ENCODE measurements around the gene GSK3B. TPM values are rescaled to one million over a fixed set of nuclear protein-coding genes. Genes with fewer than 3 reads are reported as not detected.

GSK3B gene
- total RNA-seq, 1 experiment from 2014 or later, result 56.6 TPM

DNA sequence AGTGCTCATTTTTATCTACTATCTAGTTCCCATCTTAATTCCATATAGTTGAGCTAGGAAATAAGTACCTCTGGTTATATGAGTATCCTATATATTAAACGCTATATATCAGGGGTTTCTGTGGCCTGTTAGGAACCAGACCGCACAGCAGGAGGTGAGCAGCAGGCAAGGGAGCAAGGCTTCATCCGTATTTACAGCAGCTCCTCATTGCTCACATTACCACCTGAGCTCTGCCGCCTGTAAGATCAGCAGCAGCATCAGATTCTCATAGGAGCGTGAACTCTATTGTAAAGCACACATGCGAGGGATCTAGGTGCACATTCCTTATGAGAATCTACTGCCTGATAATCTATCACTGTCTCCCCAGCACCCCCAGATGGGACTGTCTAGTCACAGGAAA, 23.0 kb downstream of the GSK3B start:
- H3K4me3 ChIP-seq (ENCODE audit: low read depth, low read length, poor library complexity, severe bottlenecking), result no peak overlapping the region
- no peaks in the 10 kb centered on the region for H3K9me3 ChIP-seq (ENCODE audit: low read depth, low read length, poor library complexity, severe bottlenecking)
- H3K4me1 ChIP-seq (ENCODE audit: insufficient read depth, low read length, poor library complexity, severe bottlenecking), result no peaks in the 10 kb centered on the region
- CTCF ChIA-PET, result no interaction called here
- H3K27me3 ChIP-seq (replicated peaks; ENCODE audit: insufficient read depth, low read depth, low read length, poor library complexity), result no peaks in the 10 kb centered on the region
- no peaks in the 10 kb centered on the region for H3K36me3 ChIP-seq (ENCODE audit: insufficient read depth, low read length, poor library complexity, severe bottlenecking)
- DNase-seq (ENCODE audit: low spot score), result no peak
- BruUV-seq (replicated peaks), result no TSS peak
- TF ChIP-seq, protein P1, sequence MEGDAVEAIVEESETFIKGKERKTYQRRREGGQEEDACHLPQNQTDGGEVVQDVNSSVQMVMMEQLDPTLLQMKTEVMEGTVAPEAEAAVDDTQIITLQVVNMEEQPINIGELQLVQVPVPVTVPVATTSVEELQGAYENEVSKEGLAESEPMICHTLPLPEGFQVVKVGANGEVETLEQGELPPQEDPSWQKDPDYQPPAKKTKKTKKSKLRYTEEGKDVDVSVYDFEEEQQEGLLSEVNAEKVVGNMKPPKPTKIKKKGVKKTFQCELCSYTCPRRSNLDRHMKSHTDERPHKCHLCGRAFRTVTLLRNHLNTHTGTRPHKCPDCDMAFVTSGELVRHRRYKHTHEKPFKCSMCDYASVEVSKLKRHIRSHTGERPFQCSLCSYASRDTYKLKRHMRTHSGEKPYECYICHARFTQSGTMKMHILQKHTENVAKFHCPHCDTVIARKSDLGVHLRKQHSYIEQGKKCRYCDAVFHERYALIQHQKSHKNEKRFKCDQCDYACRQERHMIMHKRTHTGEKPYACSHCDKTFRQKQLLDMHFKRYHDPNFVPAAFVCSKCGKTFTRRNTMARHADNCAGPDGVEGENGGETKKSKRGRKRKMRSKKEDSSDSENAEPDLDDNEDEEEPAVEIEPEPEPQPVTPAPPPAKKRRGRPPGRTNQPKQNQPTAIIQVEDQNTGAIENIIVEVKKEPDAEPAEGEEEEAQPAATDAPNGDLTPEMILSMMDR (conservative IDR thresholded peaks at IDR 0.05; ENCODE audit: low read depth, low read length), result no peak
- TF ChIP-seq EZH2 (IDR thresholded peaks at IDR 0.05; ENCODE audit: borderline replicate concordance, low read depth, low read length, poor library complexity, severe bottlenecking), result no peak
- POLR2A ChIA-PET (ENCODE audit: low non-redundant PET), result no interaction called here
- H3K27ac ChIP-seq (ENCODE audit: low read depth, low read length, poor library complexity, severe bottlenecking), result no peak overlapping the region
- intact Hi-C loops (cut with micrococcal nuclease; ENCODE audit: unreplicated experiment), result no loop called here

- H3K27me3 ChIP-seq (replicated peaks; ENCODE audit: insufficient read depth, low read depth, low read length, poor library complexity), result no peaks in the 10 kb centered on the region
- no peak for TF ChIP-seq EZH2 (IDR thresholded peaks at IDR 0.05; ENCODE audit: borderline replicate concordance, low read depth, low read length, poor library complexity, severe bottlenecking)
- TF ChIP-seq, protein P1 (conservative IDR thresholded peaks at IDR 0.05; ENCODE audit: low read depth, low read length), result no peak
- no peak for DNase-seq (ENCODE audit: low spot score)
- no peaks in the 10 kb centered on the region for H3K36me3 ChIP-seq (ENCODE audit: insufficient read depth, low read length, poor library complexity, severe bottlenecking)
- no TSS peak for BruUV-seq (replicated peaks)
- ChIA-PET POLR2A (ENCODE audit: low non-redundant PET) (no interaction called here), CTCF (no interaction called here)
- intact Hi-C loops (cut with micrococcal nuclease; ENCODE audit: unreplicated experiment), result no loop called here
- H3K27ac ChIP-seq (ENCODE audit: low read depth, low read length, poor library complexity, severe bottlenecking), result no peak overlapping the region
- H3K4me1 ChIP-seq (ENCODE audit: insufficient read depth, low read length, poor library complexity, severe bottlenecking), result no peaks in the 10 kb centered on the region
- no peaks in the 10 kb centered on the region for H3K9me3 ChIP-seq (ENCODE audit: low read depth, low read length, poor library complexity, severe bottlenecking)
- no peak overlapping the region for H3K4me3 ChIP-seq (ENCODE audit: low read depth, low read length, poor library complexity, severe bottlenecking)
Observed at GRCh38 chr3:120070263-120070981, 23.8 kb downstream of the GSK3B start.

GRCh38 chr3:120067083-120067482, 27.2 kb downstream of the GSK3B start:
- DNase-seq (ENCODE audit: low spot score), result no peak
- no TSS peak for BruUV-seq (replicated peaks)
- Histone ChIP-seq H3K36me3 (ENCODE audit: insufficient read depth, low read length, poor library complexity, severe bottlenecking) (no peaks in the 10 kb centered on the region), H3K27ac (ENCODE audit: low read depth, low read length, poor library complexity, severe bottlenecking) (no peak overlapping the region), H3K4me3 (ENCODE audit: low read depth, low read length, poor library complexity, severe bottlenecking) (no peak overlapping the region), H3K27me3 (replicated peaks; ENCODE audit: insufficient read depth, low read depth, low read length, poor library complexity) (no peaks in the 10 kb centered on the region), H3K9me3 (ENCODE audit: low read depth, low read length, poor library complexity, severe bottlenecking) (no peaks in the 10 kb centered on the region), H3K4me1 (ENCODE audit: insufficient read depth, low read length, poor library complexity, severe bottlenecking) (no peaks in the 10 kb centered on the region)
- intact Hi-C loops (cut with micrococcal nuclease; ENCODE audit: unreplicated experiment), result no loop called here
- CTCF ChIA-PET, result no interaction called here
- TF ChIP-seq, protein P1 (conservative IDR thresholded peaks at IDR 0.05; ENCODE audit: low read depth, low read length), result no peak
- no peak for TF ChIP-seq EZH2 (IDR thresholded peaks at IDR 0.05; ENCODE audit: borderline replicate concordance, low read depth, low read length, poor library complexity, severe bottlenecking)
- POLR2A ChIA-PET (ENCODE audit: low non-redundant PET), result no interaction called here
